SKM-1 treated with dmso at 0.1 percent for 144 hours (cell line): Measurements from ENCODE around the gene C19orf85.

Experiments used
- DNase-seq: peaks from one replicate; lab custom pipeline; 2025; ENCODE audit not compliant: unreplicated experiment; lab: John Stamatoyannopoulos, UW

Gene C19orf85

GRCh38 chr19:55489711-55490477, 25.3 kb upstream of the C19orf85 start:
- DNase-seq = no peak

GRCh38 chr19:55488986-55489710, 24.6 kb upstream of the C19orf85 start:
- DNase-seq = no peak

GRCh38 chr19:55487924-55488687, 23.6 kb upstream of the C19orf85 start, which contains the start of gene SSC5D:
TSS of gene SSC5D (plus strand) at chr19:55488436. CDS start at chr19:55488590, 154 bp downstream.
- DNase-seq = no peak

- no peak for DNase-seq
These were observed 22.7 kb upstream of the C19orf85 start for GRCh38 chr19:55486971-55487923.

GRCh38 chr19:55486043-55486970, 21.8 kb upstream of the C19orf85 start:
- no peak for DNase-seq

- no peak for DNase-seq
These were observed 21.0 kb upstream of the C19orf85 start for GRCh38 chr19:55485439-55486011.

- no peak for DNase-seq
These were observed 20.3 kb upstream of the C19orf85 start, which contains the start of gene NAT14 for GRCh38 chr19:55484593-55485438. TSS of gene NAT14 (plus strand) at chr19:55485188. CDS start at chr19:55485709, 521 bp downstream.

GRCh38 chr19:55483706-55484592, 19.4 kb upstream of the C19orf85 start:
- DNase-seq = no peak

- no peak for DNase-seq
These were observed 18.6 kb upstream of the C19orf85 start for GRCh38 chr19:55482967-55483705.

GRCh38 chr19:55482156-55482961, 17.8 kb upstream of the C19orf85 start:
- DNase-seq = no peak

- DNase-seq = no peak
These were observed 17.2 kb upstream of the C19orf85 start for GRCh38 chr19:55481794-55482155.

GRCh38 chr19:55481148-55481793, 16.7 kb upstream of the C19orf85 start:
- DNase-seq = no peak

GRCh38 chr19:55479451-55480230, 15.1 kb upstream of the C19orf85 start:
- no peak for DNase-seq

- no peak for DNase-seq
These were observed 14.5 kb upstream of the C19orf85 start for GRCh38 chr19:55479045-55479444.
